HEK293 (cell line): ENCODE results near the gene TTC4.

Source experiments
- CTCF ChIA-PET: fragments of 350-600 bp; formaldehyde crosslinking; extraction: SDS; loops from one replicate; lab custom pipeline; 2021; ENCODE audit warnings: antibody characterized with exemption; lab: Yijun Ruan, JAX
- POLR2A ChIA-PET: fragments of 300-600 bp; formaldehyde crosslinking; extraction: SDS; loops from one replicate; lab custom pipeline; 2020; ENCODE audit warnings: antibody characterized with exemption, inconsistent platforms; lab: Yijun Ruan, JAX
- H3K27ac ChIP-seq: fragments of 200-500 bp; sonication (Bioruptor generic); 2 replicates; pipeline ENCODE4 v1.5.1; 2014; ENCODE audit warnings: low read depth, low read length, control low read depth, inconsistent platforms; ENCODE audit errors: extremely low read depth
- H3K36me3 ChIP-seq, 2 experiments: fragments of 200-500 bp in 1 of 2; sonication (Bioruptor generic) in 1 of 2; 1 replicate in 1 of 2; 2 replicates in 1 of 2; pipeline ENCODE4 v1.5.1; 2014 to 2017; ENCODE audit warnings: inconsistent platforms in 2 of 2, low read length in 2 of 2; ENCODE audit not compliant: control insufficient read depth in 2 of 2, insufficient read depth in 1 of 2
- H3K4me1 ChIP-seq: fragments of 200-500 bp; sonication (Bioruptor generic); 2 replicates; pipeline ENCODE4 v1.5.1; 2014; ENCODE audit warnings: mild to moderate bottlenecking, low read length, inconsistent platforms; ENCODE audit not compliant: control insufficient read depth, insufficient read depth
- H3K4me3 ChIP-seq: 2 replicates; pipeline ENCODE4 v1.5.1; 2011; ENCODE audit warnings: low read depth, mild to moderate bottlenecking, control low read depth, low read length, moderate library complexity
- H3K9me3 ChIP-seq: fragments of 200-500 bp; sonication (Bioruptor generic); 2 replicates; pipeline ENCODE4 v1.5.1; 2014; ENCODE audit warnings: low read depth, low read length, inconsistent platforms; ENCODE audit not compliant: control insufficient read depth, insufficient read depth
- BCL11B ChIP-seq: fragments of 450-650 bp; formaldehyde crosslinking; IDR thresholded peaks from 2 replicates; pipeline ENCODE4 v1.5.1; 2016; ENCODE audit warnings: low read depth, missing biosample characterization, missing genetic modification characterization
- HIC1 ChIP-seq: fragments of 450-650 bp; formaldehyde crosslinking; IDR thresholded peaks from 2 replicates; pipeline ENCODE4 v1.5.1; 2016; ENCODE audit warnings: missing biosample characterization, missing genetic modification characterization
- HOXA7 ChIP-seq: sonication (generic); formaldehyde crosslinking; IDR thresholded peaks from 2 replicates; pipeline ENCODE4 v1.8.1; 2022; ENCODE audit warnings: missing genetic modification reagents, borderline replicate concordance
- TCF7L2 ChIP-seq: IDR thresholded peaks from 2 replicates; pipeline ENCODE4 v1.6.1; 2011; ENCODE audit warnings: low read depth, mild to moderate bottlenecking, inconsistent platforms, low read length, moderate library complexity, borderline replicate concordance
- ZFP41 ChIP-seq: fragments of 450-650 bp; formaldehyde crosslinking; IDR thresholded peaks from 2 replicates; pipeline ENCODE4 v1.5.1; 2016; ENCODE audit warnings: missing biosample characterization, missing genetic modification characterization, borderline replicate concordance
- ZNF10 ChIP-seq: fragments of 450-650 bp; formaldehyde crosslinking; IDR thresholded peaks from 2 replicates; pipeline ENCODE4 v1.5.1; 2017; ENCODE audit warnings: missing biosample characterization, missing genetic modification characterization
- ZNF18 ChIP-seq: fragments of 450-650 bp; formaldehyde crosslinking; IDR thresholded peaks from 2 replicates; pipeline ENCODE4 v1.5.1; 2016; ENCODE audit warnings: missing biosample characterization, missing genetic modification characterization
- ZNF2 ChIP-seq: fragments of 450-650 bp; formaldehyde crosslinking; IDR thresholded peaks from 2 replicates; pipeline ENCODE4 v1.5.1; 2016; ENCODE audit warnings: missing biosample characterization, missing genetic modification characterization
- ZNF223 ChIP-seq: fragments of 450-650 bp; formaldehyde crosslinking; IDR thresholded peaks from 2 replicates; pipeline ENCODE4 v1.5.1; 2016; ENCODE audit warnings: missing biosample characterization, missing genetic modification characterization
- ZNF248 ChIP-seq: fragments of 450-650 bp; formaldehyde crosslinking; IDR thresholded peaks from 2 replicates; pipeline ENCODE4 v1.5.1; 2017; ENCODE audit warnings: missing biosample characterization, missing genetic modification characterization
- ZNF280D ChIP-seq: fragments of 450-650 bp; formaldehyde crosslinking; IDR thresholded peaks from 2 replicates; pipeline ENCODE4 v1.5.1; 2016; ENCODE audit warnings: missing biosample characterization, missing genetic modification characterization
- ZNF335 ChIP-seq: fragments of 450-650 bp; formaldehyde crosslinking; conservative IDR thresholded peaks from 2 replicates; pipeline ENCODE4 v1.5.1; 2016; ENCODE audit warnings: missing biosample characterization, missing genetic modification characterization
- ZNF362 ChIP-seq: fragments of 450-650 bp; formaldehyde crosslinking; IDR thresholded peaks from 2 replicates; pipeline ENCODE4 v1.5.1; 2016; ENCODE audit warnings: missing biosample characterization, missing genetic modification characterization
- ZNF366 ChIP-seq: fragments of 450-650 bp; formaldehyde crosslinking; conservative IDR thresholded peaks from 2 replicates; pipeline ENCODE4 v1.5.1; 2016; ENCODE audit warnings: missing biosample characterization, missing genetic modification characterization
- ZNF449 ChIP-seq: fragments of 450-650 bp; formaldehyde crosslinking; IDR thresholded peaks from 2 replicates; pipeline ENCODE4 v1.5.1; 2017; ENCODE audit warnings: missing biosample characterization, mild to moderate bottlenecking, missing genetic modification characterization, moderate library complexity
- ZNF768 ChIP-seq: fragments of 450-650 bp; formaldehyde crosslinking; IDR thresholded peaks from 2 replicates; pipeline ENCODE4 v1.5.1; 2018; ENCODE audit warnings: missing biosample characterization, mild to moderate bottlenecking, missing genetic modification characterization
- ZNF792 ChIP-seq: fragments of 450-650 bp; formaldehyde crosslinking; IDR thresholded peaks from 2 replicates; pipeline ENCODE4 v1.5.1; 2016; ENCODE audit warnings: missing biosample characterization, missing genetic modification characterization
- ZSCAN30 ChIP-seq: fragments of 450-650 bp; IDR thresholded peaks from 2 replicates; pipeline ENCODE4 v1.5.1; 2018; ENCODE audit warnings: missing biosample characterization, mild to moderate bottlenecking, missing genetic modification characterization, moderate library complexity
- ZXDB ChIP-seq: fragments of 450-650 bp; formaldehyde crosslinking; IDR thresholded peaks from 2 replicates; pipeline ENCODE4 v1.5.1; 2016; ENCODE audit warnings: missing biosample characterization, missing genetic modification characterization

Gene TTC4

GRCh38 chr1:54736685-54737084 lies 21.0 kb downstream of the TTC4 start:
- Histone ChIP-seq H3K36me3 (peaks cover 44 to 88% of the 10 kb centered on the region in 2 experiments), H3K4me1 (no peaks in the 10 kb centered on the region), H3K27ac (no peak overlapping the region), H3K4me3 (no peak overlapping the region), H3K9me3 (no peaks in the 10 kb centered on the region)
- ChIA-PET POLR2A (no interaction called here), CTCF (no interaction called here)
- TF ChIP-seq BCL11B: no peak
- TF ChIP-seq ZXDB (tag by site-specific recombination): no peak
- TF ChIP-seq ZNF280D (tag by site-specific recombination): no peak
- TF ChIP-seq HIC1 (tag by site-specific recombination): no peak
- TF ChIP-seq ZSCAN30 (tag by site-specific recombination): no peak
- no peak for TF ChIP-seq ZNF362 (tag by site-specific recombination)
- TF ChIP-seq ZFP41 (tag by site-specific recombination): no peak
- TF ChIP-seq ZNF792 (tag by site-specific recombination): no peak
- TF ChIP-seq ZNF768 (tag by site-specific recombination): no peak
- no peak for TF ChIP-seq ZNF2
- no peak for TF ChIP-seq ZNF335
- TF ChIP-seq TCF7L2: no peak
- no peak for TF ChIP-seq ZNF449 (tag by site-specific recombination)
- TF ChIP-seq ZNF248 (tag by site-specific recombination): no peak

- H3K36me3 ChIP-seq: peaks cover 29 to 92% of the 10 kb centered on the region in 2 experiments
Measured at GRCh38 chr1:54738244-54738643, 22.6 kb downstream of the TTC4 start.

More at GRCh38 chr1:54738244-54738643, 22.6 kb downstream of the TTC4 start:
- CTCF ChIA-PET: no interaction called here
- POLR2A ChIA-PET: no interaction called here
- H3K4me1 ChIP-seq: no peaks in the 10 kb centered on the region
- no peaks in the 10 kb centered on the region for H3K9me3 ChIP-seq
- H3K27ac ChIP-seq: no peak overlapping the region
- H3K4me3 ChIP-seq: no peak overlapping the region
- TF ChIP-seq ZNF223 (tag by site-specific recombination): no peak
- no peak for TF ChIP-seq ZNF366 (tag by site-specific recombination)
- no peak for TF ChIP-seq ZFP41 (tag by site-specific recombination)
- TF ChIP-seq HOXA7 (CRISPR knock-in tag): no peak
- no peak for TF ChIP-seq ZNF18
- TF ChIP-seq ZNF335: no peak
- no peak for TF ChIP-seq ZNF10 (tag by site-specific recombination)
- TF ChIP-seq, all 188 proteins: peak for 0
